Measurements from ENCODE around the gene TRAIP.
"Not testable (repeated sequence)": the region's sequence is repeated elsewhere in the genome, so short reads cannot be mapped to it uniquely, and the experiment has no call there.

TRAIP gene, protein sequence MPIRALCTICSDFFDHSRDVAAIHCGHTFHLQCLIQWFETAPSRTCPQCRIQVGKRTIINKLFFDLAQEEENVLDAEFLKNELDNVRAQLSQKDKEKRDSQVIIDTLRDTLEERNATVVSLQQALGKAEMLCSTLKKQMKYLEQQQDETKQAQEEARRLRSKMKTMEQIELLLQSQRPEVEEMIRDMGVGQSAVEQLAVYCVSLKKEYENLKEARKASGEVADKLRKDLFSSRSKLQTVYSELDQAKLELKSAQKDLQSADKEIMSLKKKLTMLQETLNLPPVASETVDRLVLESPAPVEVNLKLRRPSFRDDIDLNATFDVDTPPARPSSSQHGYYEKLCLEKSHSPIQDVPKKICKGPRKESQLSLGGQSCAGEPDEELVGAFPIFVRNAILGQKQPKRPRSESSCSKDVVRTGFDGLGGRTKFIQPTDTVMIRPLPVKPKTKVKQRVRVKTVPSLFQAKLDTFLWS

DNA sequence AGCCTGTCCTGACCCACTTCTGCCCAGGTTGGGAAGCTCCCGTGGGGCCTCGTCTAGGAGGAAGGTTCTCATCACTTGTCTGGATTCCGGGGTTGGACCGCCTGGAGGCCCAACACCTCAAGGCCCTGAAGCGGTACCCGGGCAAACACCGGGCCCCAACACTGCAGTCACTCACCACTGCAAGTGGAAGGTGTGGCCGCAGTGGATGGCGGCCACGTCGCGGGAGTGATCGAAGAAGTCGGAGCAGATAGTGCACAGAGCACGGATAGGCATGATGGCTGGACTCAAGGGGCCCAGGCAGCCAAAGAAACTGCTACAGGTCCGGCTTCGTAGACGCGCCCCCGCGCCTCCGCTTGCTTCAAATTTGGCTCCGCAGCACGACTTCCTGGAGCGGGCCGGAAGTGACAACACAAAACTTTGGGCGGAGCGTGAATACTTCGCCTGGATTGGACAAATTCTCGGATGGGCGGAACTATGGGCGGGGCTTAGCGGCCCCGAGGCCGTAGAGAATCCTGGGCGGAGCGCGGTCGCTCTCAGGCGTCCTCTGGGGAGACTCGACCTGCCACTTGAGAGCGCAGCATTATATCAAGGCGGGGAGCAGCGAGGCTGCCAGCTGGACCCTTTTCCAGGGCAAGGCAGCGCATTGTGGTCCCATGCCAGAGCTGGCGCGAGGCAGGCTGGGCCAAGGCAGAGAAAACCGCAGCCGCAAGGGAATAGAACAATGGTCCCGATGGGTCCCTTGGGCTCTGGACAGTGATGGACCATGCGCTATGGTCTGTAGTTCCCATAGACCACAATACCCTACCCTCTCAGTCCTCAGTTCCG lies at the start of gene TRAIP:
Gene TRAIP, minus strand, starts transcription at position 384 of the 825 bp plus-strand sequence. Its CDS starts 111 bp downstream, at position 273.
- no peak for FAIRE-seq

DNA sequence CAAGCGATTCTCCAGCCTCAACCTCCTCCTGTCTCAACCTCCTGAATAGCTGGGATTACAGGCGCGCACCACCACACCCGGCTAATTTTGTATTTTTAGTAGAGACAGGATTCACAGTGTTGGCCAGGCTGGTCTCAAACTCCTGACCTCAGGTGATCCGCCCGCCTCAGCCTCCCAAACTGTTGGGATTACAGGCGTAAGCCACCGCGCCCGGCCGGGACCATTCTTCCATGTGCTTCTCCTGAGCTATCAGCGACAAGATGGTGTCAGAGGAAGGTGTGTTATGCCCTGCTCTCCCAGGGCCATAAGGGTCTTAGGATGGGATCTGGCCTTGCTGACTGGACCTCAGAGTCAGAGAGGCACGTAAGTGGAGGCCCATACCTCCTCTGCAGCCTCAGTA lies 48.1 kb upstream of the TRAIP start:
- FAIRE-seq = not testable (repeated sequence)

DNA sequence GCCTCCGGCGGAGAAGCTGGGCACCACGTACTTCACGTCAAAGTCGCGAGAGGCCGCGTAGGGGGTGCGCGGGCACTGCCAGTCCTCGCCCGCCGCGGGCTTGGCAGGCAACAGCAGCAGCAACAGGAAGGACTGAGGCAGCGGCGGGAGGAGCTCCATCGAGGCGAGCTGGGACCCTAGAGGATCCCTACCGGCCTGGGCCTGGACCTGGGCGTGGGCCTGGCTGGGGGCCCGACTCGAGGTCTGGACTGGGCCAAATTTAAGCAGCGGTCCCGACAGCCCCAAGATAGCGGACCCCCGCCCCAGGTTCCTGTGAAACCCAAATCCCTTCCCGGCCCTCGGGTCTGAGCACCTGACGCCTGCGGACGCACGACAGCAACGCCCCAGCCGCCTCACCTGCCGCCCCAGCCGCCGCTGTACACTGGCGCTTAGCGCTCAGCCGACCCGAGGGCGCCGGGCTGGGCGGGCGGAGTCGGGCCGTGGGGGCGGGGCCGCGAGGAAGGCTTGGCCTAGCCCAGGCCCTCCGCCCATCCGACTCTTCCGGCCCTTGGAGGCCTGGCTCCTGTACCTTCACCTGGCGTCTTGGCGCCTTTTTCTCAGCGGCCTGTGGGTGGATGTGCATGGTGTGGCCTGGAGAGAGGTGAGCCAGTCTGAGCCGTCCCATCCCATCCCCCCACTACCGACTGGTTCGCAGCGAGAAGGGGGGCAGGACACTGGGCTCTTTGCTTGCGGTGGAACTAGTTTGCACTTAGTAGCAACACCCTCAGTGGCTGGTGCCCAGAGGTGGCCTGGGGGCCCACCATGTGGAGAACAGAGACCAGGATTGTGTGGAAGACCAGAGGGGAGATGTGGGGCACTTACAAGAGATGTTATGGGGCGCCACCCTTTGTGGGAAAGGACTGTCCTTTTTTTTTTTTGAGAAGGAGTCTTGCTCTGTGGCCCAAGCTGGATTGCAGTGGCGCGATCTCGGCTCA lies 47.4 kb upstream of the TRAIP start, which contains the start of gene MST1R:
Gene MST1R, minus strand, starts transcription at position 423 of the 974 bp plus-strand sequence. Its CDS starts 264 bp downstream, at position 159.
- FAIRE-seq = no peak

DNA sequence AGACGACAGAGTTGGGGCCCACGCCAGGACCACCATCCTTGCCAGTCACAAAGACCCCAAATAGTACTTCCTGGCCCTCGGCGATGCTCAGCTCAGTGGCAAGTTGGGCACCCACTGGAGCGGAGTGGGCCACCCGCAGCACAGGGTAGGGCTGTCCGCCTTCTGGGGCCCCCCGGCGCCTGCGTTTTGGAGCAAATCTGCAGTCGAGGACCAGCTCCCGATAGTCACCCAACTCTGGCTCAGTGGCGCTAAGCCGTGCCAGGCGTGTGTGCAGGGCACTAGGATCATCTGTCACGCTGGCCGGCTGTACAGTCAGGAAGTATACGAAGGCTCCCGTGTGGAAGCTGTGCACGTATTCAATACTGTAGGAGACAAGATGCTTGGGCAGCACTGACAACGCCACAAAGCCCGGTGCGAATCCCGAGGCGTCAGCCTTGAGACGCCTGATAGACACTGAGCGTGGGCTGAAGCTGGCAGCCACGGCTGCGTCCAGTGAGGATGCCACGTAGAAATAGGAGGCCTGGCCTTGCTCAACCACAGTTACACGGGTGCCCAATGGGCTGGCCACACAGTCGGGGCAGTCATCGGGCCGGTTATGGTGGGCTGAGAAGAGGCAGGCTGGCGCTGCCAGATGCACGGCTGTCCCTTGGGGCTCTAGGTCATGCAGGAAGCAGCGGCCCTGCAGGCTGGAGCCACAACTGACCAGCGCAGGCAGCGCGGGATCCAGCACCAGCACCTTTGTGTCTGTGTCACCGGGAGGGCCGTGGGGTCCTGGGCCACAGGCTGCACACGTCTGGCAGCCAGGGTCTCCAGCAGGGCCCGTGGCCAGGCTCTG lies 46.4 kb upstream of the TRAIP start:
- no peak for FAIRE-seq

DNA sequence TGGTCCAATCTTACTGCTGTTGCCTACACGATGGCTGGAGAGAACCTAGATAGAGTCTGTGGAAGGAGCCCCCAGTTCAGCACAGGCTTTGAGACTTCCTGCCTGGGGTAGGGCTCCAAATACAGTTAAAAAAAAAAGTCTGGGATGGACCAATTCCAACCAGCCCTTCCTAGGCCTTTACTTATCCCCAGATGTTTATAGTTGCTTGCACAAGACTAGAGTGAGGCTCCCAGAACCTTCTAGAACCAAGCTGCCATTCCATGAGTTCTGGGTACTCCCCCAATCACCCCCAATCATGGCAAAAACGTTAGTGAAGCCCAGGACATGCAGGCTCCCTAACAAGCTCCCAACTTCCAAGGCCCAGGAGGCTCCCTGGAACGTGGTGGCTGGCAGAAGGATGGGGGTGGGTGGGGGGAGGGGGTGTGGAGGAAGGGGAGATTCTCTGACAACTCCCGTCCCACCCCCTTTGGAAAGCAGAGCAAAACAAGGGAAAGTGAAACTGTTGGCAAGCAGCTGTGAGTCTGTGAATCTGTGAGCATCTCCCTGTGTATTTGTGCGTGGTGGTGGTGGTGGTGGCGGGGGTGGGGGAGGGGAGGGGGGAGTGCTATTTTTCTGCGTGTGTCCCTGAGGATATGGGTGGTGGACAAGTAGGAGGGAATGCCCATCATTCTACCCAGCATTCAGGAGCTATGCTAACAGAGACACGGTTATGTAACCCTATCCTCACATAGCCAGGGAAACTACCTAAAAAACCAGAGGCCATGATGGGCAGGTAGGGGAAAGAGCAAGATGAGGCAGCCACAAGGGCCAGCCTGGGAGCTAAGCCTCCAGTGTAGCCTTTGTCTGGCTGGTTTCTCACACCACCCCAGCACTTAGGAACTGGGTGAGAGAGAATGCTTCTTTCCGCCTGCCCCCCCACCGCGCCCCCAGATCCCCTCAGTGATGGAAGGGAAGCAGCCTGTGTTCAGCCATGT lies 45.3 kb upstream of the TRAIP start:
- no peak for FAIRE-seq

DNA sequence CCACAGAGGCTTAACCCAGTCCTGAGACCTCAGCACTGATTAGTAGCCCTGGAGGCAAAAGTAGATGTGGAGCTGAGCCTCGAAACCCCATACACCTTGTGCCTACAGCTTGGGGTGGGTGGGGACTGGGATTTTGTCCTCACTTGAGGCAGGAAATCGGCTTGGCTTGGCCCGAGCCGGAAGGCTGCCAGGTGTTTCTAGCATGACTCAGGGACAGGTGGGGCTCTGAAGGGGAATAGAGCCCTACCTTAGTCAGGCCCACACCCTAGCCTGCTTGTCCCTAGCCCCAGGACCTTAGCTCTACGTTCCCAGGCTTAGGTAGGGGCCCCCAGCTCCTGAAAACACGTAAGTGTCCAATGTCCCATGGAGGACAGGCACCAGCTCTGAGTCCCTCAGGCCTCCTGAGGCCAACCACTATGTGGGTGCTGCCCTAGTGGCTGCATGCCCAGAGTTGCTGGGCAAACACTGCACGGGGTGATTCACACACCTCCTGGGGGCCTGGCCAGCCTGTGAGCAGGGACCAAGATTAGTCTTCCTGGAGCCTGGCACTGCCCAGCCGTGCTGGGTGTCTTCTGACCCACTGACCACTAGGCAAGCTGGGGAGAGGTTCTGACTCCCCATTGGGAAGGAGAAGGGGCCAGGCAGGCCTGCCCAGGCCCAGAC lies 44.3 kb upstream of the TRAIP start:
- no peak for FAIRE-seq

DNA sequence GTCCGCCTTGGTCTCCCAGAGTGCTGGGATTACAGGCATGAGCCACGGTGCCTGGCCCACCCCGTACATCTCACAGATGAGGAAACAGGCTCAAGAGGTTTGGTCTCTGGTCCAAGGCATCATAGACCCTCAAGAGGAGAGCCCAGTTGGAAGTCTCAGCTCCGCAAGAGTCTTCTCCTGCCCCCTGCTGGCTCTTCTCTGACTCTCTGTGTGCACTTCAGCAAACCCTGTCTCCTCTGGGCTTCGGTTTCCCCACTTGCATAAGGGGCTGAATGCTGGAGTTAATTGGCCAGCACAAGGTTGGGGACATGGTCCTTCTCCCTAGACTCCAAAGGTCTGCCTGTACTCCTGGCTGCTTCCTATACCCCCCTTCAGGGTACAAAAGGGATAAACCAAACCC lies 43.5 kb upstream of the TRAIP start:
- no peak for FAIRE-seq

DNA sequence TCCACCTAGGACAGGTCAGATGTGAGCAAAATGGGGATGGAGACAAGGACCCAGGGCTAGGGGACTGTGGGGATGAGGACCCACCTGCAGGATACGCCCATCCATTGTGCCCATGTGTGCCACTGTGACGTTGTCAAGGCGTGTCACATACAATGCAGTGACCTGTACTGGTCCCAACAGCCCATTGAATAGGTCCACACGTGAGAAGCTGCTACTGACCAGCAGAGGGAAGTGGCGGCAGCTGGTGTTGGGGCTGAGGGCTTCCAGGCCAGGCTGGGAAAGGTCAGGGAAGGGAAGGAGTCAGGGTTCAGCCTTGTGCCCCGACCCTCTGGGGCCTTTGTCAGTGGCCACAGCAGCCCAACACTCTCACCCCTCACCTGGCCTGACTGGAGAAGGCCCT lies 42.6 kb upstream of the TRAIP start:
- FAIRE-seq = no peak

DNA sequence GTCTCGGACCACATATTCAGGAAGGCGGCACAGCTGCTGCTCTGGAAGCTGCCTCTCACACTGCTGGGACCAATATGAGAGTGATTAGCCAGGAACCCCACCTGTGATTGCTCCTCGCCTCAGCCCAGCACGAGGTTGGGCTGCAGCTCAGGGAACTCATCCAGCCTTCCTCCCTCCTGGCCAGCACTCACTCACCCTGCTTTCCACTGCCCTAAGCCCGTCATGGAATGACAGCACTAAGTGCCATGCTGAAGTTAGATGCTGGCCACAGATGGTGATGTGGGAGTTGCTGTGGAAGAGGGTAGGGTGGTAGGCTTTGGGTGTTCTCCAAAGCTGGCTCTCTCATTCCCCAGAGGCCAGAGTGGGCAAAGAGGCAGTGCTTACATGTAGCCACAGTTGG lies 40.0 kb upstream of the TRAIP start:
- no peak for FAIRE-seq

DNA sequence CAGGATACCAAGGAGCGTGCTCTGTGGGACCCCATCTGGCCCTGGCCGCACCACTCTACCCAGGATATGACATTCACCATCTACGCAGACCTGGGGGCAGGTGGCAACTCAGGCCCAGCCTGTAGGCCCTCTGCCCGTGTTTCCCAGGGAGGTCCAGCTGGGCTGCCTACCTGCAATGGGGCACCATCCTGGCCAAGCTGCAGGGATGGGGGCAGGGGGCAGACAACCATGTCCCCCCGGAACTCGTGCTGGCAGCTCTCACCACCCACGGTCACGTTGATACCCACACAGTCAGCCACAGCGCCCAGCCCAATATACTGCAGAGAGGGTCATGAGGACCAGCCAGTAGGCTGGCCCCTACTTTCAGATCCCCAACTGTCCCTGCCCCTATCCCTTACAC lies 39.4 kb upstream of the TRAIP start:
- no peak for FAIRE-seq

DNA sequence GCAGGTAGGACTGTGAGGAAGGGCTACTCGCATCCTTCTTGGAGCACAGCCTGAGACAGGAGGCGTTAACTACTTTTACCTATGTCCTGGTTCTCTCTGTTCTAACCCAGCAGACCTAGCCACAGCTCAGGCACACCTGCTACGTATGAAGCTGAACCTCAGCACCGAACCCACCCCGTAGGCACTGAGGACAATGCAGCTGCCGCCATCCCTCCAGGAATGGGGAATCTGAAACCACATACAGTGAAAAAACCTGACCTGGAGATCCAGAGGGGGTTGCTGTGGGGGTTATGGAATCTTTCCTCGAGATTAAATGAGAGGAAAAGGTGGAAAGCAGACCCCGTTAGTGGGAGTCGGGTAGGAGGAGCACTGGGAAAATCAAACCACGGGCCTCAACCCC lies 32.9 kb upstream of the TRAIP start:
- no peak for FAIRE-seq

DNA sequence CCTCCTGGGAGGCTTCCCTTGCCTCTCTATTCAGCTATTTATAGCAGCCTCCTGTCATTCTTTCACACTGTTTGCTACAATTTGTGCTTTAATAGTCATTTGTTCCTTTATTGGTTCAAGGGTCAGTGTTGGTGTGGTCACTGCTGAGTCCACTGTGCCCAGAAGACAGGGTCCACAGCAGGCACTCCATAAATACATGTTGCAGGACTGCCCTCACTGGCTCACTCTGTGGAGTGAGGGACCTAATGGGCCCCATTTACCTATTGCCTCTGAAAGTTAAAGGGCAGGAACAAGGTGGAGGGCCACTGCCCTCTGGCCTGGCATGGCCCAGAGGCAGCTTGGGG lies 30.5 kb upstream of the TRAIP start:
- FAIRE-seq = no peak

DNA sequence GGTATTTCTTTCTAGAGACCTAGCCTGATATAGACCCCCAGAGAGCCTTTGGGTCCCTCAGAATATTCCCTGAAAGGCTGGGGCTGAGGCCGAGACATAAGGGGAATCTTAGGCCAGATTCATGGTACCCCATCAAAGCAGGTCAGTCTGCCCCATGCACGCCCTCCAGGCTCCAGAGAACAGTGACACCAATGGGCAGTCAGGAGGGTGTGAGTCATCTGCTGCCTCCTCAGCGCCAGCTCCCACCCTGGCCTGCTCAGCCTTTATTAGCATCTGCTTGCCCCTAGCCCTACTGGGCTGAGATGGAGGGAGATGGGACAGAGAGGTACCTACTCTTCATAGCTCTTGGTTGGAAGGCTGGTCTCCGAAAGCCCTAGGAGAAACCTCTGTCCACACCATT lies 27.6 kb upstream of the TRAIP start:
- FAIRE-seq = no peak

DNA sequence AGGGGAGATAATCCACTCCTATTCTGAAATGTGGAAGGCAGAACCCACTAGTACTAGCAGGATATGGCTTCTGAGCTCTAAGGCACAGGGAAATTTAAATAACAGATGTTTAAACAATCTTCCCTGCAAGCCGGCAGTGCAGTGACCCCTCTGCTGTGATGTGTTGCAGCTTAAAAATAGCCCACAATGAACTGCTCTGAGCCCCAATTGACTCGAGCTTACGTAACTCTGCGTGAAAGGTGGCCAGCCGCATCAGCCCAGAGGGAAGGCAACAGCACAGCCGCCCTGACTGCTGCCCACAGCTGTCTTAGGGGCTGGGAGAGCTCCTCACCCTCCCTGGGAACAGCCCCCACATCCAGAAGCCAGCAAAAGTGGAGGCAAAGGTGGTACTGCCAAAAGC lies 25.8 kb upstream of the TRAIP start:
- FAIRE-seq = no peak

DNA sequence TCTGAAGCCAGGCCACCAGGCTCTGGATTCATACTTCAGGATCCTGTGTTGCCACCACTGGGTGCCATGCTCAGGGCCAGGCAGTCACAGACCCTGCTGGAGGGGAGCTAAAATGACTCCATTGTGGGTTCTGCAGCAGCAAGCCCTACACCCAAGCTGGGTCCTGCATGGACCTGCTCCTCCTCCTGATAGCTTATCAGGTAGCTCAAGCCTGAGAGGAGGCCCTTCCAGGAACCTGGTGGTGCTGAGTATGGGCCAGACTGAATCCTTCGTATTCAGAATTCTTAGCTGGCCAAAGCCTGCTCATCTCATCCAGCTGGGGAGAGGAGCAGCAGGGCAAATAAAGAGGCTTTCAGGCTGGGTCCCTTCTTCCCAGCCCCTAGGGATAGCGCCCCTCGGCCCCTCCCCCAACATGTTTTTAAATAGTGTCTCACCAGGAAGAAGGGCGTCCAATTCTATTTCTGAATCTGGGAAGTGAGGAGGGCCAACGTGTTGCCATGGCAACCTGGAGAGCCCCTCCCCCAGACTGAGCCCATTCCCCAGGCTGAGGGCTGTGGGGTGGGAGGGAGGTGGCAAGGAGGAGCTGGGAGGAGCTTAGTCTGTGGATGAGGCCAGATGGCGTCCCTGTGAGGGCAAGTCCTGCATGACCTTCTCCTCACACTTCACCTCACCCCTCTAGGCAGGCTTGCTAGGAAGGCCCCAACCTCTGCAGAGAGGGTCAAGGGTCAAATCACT lies 24.4 kb upstream of the TRAIP start:
- FAIRE-seq = no peak

DNA sequence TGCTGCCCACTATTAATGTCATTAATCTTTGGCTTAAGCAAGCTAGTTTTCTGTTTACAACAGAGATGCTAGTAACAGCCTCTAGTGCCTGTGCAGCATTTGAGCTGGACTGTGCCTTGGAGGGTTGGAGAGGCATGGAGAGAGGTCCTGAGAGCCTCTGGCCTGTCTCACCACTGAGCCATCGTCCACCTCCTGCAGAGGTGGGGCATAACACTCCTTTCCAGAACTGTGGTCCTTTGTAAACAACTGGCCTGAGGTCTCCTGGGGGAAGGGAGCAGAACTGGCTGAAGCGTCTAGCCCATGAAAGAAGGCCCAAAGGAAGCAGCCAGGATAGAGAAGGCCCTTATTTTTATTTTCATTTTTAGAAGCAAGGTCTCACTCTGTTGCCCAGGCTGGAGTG lies 23.4 kb upstream of the TRAIP start:
- FAIRE-seq = no peak

DNA sequence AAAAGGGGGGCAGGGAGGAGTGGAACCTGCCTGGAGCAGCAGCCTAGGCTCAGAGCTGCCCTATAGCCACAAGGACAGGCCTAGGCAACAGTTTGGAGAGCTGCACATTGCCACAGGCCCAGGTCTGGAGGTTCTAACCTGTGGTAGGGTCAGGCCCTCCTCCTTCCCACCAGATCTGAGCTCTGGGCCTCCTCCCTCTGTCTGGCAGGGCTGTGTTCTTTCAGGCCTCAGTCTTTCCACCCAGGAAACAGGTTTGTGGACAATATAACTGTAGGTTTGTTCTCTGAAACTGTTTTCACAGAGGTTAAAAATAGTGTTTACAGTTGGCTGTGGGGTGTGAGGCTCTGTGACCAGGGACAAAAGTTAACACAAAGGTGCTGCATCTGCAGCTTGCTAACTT lies 22.3 kb upstream of the TRAIP start:
- no peak for FAIRE-seq

DNA sequence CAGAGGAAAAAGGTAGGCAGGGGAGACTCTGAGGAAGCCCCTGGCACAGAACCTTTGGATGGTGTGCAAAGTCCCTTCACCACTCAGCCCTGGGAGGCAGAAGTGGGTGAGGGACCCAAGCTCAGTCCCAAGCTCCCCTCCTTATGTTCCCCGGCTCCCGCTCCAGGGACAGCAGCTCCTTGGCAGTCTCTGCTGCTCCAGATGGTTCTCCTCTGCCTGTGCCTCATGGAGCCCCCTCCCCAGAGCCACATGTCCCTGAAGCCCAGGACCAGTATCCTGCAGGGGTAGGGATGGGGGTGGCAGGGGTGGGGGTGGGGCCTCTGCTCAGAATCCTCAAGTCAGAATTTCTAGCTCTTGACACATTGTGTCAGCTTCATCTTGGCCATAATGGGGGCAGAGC lies 21.4 kb upstream of the TRAIP start:
- no peak for FAIRE-seq

DNA sequence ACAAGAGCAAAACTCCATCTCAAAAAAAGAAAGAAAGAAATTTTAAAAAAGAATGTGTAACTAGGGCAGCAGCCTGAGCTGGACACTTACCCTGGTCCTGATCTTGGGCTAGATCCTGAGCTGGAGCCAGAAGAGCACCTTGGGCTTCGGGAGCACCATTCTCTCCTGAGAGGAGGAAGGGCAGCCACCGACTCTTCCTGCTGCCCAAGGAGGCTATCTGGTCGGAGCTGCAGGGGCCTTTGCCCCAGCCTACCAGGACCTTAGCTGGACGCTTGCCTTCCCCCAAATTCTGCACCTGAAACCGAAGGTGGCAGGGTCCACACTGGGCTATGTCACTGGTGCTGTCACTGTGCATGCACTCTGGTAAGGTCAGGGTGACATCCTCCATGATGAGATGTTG lies 20.2 kb upstream of the TRAIP start:
- FAIRE-seq = no peak

Data from colon (tissue), 2 donors.